ENCODE results near the gene CELF4.

- TF ChIP-seq, protein P1, sequence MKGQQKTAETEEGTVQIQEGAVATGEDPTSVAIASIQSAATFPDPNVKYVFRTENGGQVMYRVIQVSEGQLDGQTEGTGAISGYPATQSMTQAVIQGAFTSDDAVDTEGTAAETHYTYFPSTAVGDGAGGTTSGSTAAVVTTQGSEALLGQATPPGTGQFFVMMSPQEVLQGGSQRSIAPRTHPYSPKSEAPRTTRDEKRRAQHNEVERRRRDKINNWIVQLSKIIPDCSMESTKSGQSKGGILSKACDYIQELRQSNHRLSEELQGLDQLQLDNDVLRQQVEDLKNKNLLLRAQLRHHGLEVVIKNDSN (IDR thresholded peaks at IDR 0.05), result no peak
- TF ChIP-seq, protein P2, sequence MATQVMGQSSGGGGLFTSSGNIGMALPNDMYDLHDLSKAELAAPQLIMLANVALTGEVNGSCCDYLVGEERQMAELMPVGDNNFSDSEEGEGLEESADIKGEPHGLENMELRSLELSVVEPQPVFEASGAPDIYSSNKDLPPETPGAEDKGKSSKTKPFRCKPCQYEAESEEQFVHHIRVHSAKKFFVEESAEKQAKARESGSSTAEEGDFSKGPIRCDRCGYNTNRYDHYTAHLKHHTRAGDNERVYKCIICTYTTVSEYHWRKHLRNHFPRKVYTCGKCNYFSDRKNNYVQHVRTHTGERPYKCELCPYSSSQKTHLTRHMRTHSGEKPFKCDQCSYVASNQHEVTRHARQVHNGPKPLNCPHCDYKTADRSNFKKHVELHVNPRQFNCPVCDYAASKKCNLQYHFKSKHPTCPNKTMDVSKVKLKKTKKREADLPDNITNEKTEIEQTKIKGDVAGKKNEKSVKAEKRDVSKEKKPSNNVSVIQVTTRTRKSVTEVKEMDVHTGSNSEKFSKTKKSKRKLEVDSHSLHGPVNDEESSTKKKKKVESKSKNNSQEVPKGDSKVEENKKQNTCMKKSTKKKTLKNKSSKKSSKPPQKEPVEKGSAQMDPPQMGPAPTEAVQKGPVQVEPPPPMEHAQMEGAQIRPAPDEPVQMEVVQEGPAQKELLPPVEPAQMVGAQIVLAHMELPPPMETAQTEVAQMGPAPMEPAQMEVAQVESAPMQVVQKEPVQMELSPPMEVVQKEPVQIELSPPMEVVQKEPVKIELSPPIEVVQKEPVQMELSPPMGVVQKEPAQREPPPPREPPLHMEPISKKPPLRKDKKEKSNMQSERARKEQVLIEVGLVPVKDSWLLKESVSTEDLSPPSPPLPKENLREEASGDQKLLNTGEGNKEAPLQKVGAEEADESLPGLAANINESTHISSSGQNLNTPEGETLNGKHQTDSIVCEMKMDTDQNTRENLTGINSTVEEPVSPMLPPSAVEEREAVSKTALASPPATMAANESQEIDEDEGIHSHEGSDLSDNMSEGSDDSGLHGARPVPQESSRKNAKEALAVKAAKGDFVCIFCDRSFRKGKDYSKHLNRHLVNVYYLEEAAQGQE (IDR thresholded peaks at IDR 0.05; ENCODE audit: low read depth), result no peak
- TF ChIP-seq CREB1 (IDR thresholded peaks at IDR 0.05; ENCODE audit: low read depth) (no peak), NFIC (IDR thresholded peaks at IDR 0.05) (no peak), CEBPB (IDR thresholded peaks at IDR 0.05) (no peak), TAF1 (IDR thresholded peaks at IDR 0.05; ENCODE audit: low read depth) (no peak), EP300 (IDR thresholded peaks at IDR 0.05; ENCODE audit: borderline replicate concordance) (no peak), TCF12 (IDR thresholded peaks at IDR 0.05; ENCODE audit: low read depth) (no peak)
Observed at GRCh38 chr18:37492952-37493351, 72.6 kb downstream of the CELF4 start.

Measured in Ishikawa (cell line).